Psoas muscle (tissue), 8 donors: ENCODE data around the gene SEC24D. TPM values are rescaled to one million over a fixed set of nuclear protein-coding genes. Genes with fewer than 3 reads are reported as not detected.
"Not testable (repeated sequence)": the region's sequence is repeated elsewhere in the genome, so short reads cannot be mapped to it uniquely, and the experiment has no call there.

Experiments used
- ATAC-seq, 4 donors: fragments of 200-7000 bp; cut with Tn5 transposase; one replicate each; pipeline ENCODE4 v1.9.1; 2020; ENCODE audit warnings: moderate library complexity in 3 of 4, mild to moderate bottlenecking in 2 of 4
- DNase-seq, 2 donors: peaks; one replicate each; pipeline ENCODE4 v3.0.0-alpha.2; 2020
- H3K27ac ChIP-seq: fragments of 200-600 bp; one replicate; pipeline ENCODE4 v1.8.0; 2022
- H3K27me3 ChIP-seq, 3 donors: fragments of 200-600 bp in 1 of 3; one replicate each; pipeline versions ENCODE4 v1.6.1 to v1.8.0; 2013 to 2022; ENCODE audit warnings: low read length in 2 of 3, mild to moderate bottlenecking in 2 of 3, moderate library complexity in 1 of 3; ENCODE audit not compliant: insufficient read depth in 3 of 3
- H3K36me3 ChIP-seq, 2 donors: fragments of 200-600 bp in 1 of 2; one replicate each; pipeline versions ENCODE4 v1.6.1 to v1.8.0; 2013 to 2022; ENCODE audit warnings: low read depth in 1 of 2, mild to moderate bottlenecking in 1 of 2, moderate library complexity in 1 of 2; ENCODE audit not compliant: insufficient read depth in 1 of 2
- H3K4me1 ChIP-seq: fragments of 200-600 bp; one replicate; pipeline ENCODE4 v1.8.0; 2022
- H3K4me3 ChIP-seq: fragments of 200-600 bp; one replicate; pipeline ENCODE4 v1.8.0; 2022; ENCODE audit warnings: mild to moderate bottlenecking
- H3K9me3 ChIP-seq: fragments of 200-600 bp; one replicate; pipeline ENCODE4 v1.8.0; 2022
- WGBS, 3 donors: extraction: QIAGEN DNeasy Blood & Tissue Kit; methylation state at CpG; one replicate each; pipeline versions ENCODE4 v1.1.6 to v1.1.7; 2013; 5-methylcytosine and 5-hydroxymethylcytosine counted together
- intact Hi-C, 2 donors: fragments of 100-400 bp; cut with DNase I; formaldehyde crosslinking; loops; one replicate each; pipeline versions ENCODE4 v1.11.0 to v1.14.2; 2022
- polyA plus RNA-seq, 3 donors: library from polyadenylated mRNA; stranded (reverse); fragments of 200-250 nt; gene quantifications; one replicate each; pipeline ENCODE4 v1.2.3, GENCODE V29; 2013
- total RNA-seq, 4 donors: library from RNA; stranded (reverse); fragmentation: NEBNext Ultra II Directional in 2 of 4; extraction: Animal tissue kit (Norgen Biotek cat#: 25700) in 2 of 4; gene quantifications; one replicate each; pipeline versions ENCODE4 v1.2.1 to v1.2.4, GENCODE V29; 2021 to 2023
- TF ChIP-seq, protein P1 (sequence below): fragments of 200-600 bp; IDR thresholded peaks from one replicate; pipeline ENCODE4 v1.8.0; 2022; ENCODE audit warnings: antibody characterized with exemption
- donor health status: healthy with polysubstance abuse.
- donor health status: DM: no; HTN: no; CAD: no; lungs with moderate emphysema.
- donor health status: Bipolar disorder and iron deficiency.
- donor health status: healthy.
- donor health status: DM: yes; HTN: yes; CAD: no.
- donor health status: DM: no; HTN: no; CAD: no.
- donor health status: DM: no; HTN: no; CAD: no.
- donor health status: DM: yes; HTN: yes; CAD: no.

SEC24D gene
- total and polyA plus RNA-seq, 7 donors: 2.4 to 13.7 (median 5.9) TPM

DNA sequence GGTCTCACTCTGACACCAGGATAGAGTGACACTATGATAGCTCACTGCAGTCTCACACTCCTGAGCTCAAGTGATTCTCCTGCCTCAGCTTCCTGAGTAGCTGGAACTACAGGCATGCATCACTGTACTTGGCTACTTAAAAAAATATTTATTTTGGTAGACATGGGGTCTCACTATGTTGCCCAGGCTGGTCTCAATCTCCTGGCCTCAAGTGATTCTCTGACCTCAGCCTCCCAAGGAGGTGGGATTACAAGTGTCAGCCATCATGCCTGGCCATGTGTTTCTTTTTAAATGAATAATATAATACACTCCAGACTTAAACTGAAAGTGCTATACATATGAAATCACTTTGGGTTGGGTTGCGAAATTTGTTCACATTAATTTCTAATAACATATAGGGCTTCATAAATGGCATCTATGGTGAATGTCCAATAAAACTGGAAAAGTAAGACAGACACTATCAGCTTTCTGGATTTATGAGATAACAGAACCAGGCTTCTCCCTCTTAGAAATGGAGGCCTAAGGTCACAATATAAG is 48.0 kb downstream of the SEC24D start:
- TF ChIP-seq, protein P1, sequence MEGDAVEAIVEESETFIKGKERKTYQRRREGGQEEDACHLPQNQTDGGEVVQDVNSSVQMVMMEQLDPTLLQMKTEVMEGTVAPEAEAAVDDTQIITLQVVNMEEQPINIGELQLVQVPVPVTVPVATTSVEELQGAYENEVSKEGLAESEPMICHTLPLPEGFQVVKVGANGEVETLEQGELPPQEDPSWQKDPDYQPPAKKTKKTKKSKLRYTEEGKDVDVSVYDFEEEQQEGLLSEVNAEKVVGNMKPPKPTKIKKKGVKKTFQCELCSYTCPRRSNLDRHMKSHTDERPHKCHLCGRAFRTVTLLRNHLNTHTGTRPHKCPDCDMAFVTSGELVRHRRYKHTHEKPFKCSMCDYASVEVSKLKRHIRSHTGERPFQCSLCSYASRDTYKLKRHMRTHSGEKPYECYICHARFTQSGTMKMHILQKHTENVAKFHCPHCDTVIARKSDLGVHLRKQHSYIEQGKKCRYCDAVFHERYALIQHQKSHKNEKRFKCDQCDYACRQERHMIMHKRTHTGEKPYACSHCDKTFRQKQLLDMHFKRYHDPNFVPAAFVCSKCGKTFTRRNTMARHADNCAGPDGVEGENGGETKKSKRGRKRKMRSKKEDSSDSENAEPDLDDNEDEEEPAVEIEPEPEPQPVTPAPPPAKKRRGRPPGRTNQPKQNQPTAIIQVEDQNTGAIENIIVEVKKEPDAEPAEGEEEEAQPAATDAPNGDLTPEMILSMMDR: no peak
- no peak for ATAC-seq
- intact Hi-C loops: loop anchor here in 1 of 2 donors (5.0 kb wide), 1 partner anchor 39 kb away; no protein-coding TSS in a partner anchor
- H3K9me3 ChIP-seq: no peaks in the 10 kb centered on the region
- H3K27me3 ChIP-seq: no peaks in the 10 kb centered on the region
- peaks cover 0 to 7% of the 10 kb centered on the region in 2 donors for H3K36me3 ChIP-seq
- no peak for DNase-seq
- H3K27ac ChIP-seq: no peak overlapping the region
- H3K4me1 ChIP-seq: no peaks in the 10 kb centered on the region
- 97 to 100% (median 98%) methylated on average over 1 of the region's 1 CpG for WGBS, 3 donors
- no peak overlapping the region for H3K4me3 ChIP-seq

DNA sequence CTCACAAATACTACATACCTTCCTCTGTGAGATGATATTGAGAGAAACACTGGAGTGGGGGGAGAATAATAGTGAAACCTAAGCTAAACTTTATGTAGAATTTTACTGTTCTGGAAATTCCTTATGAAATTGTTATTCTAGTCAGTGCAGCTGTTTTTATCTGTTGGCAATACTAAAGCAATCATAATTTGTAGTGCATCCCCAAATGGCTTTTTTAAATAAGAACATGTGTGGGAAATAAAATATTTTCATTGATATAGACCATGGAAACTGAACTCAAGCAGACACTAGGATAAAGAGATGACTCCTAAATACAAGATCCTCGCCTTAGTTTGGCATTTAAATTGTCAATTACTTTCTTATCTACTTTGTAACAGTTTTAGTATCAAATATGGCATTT is 51.1 kb downstream of the SEC24D start:
- Histone ChIP-seq H3K4me1 (no peaks in the 10 kb centered on the region), H3K4me3 (no peak overlapping the region), H3K27ac (no peak overlapping the region), H3K9me3 (no peaks in the 10 kb centered on the region), H3K36me3 (peaks cover 0 to 13% of the 10 kb centered on the region in 2 donors), H3K27me3 (no peaks in the 10 kb centered on the region)
- intact Hi-C loops: loop anchor here in 1 of 2 donors (5.0 kb wide), 1 partner anchor 43 kb away; no protein-coding TSS in a partner anchor
- WGBS, 3 donors: 85 to 89% (median 86%) methylated on average over 1 of the region's 1 CpG
- TF ChIP-seq, protein P1: no peak
- ATAC-seq (no peak), DNase-seq (no peak)

DNA sequence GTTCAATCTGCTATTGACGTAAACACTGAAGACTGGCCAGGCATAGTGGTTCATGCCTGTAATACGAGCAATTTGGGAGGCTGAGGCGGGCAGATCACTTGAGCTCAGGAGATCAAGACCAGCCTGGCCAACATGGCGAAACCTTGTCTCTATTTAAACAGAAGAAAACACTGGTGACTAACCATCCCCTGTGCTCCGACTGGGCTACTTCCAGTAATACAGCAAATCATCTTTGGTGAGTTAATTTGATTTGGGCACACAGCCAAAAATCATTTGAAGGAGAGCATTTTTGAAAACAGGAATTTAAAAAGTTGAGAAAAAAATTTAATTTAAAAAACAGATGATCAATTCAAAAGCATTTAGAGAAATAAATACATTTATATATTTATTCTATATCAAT is 52.0 kb downstream of the SEC24D start:
- H3K4me3 ChIP-seq: no peak overlapping the region
- ATAC-seq (peak in 1 of 4 donors; percentile 48), DNase-seq (peak; percentile 33 to 56)
- H3K9me3 ChIP-seq: no peaks in the 10 kb centered on the region
- TF ChIP-seq, protein P1: no peak
- H3K27me3 ChIP-seq: no peaks in the 10 kb centered on the region
- H3K27ac ChIP-seq: no peak overlapping the region
- H3K4me1 ChIP-seq: no peaks in the 10 kb centered on the region
- WGBS, 3 donors: 77 to 79% (median 77%) methylated on average over 5 of the region's 5 CpGs
- H3K36me3 ChIP-seq: peaks cover 0 to 8% of the 10 kb centered on the region in 2 donors
- intact Hi-C loops: no loop called here

DNA sequence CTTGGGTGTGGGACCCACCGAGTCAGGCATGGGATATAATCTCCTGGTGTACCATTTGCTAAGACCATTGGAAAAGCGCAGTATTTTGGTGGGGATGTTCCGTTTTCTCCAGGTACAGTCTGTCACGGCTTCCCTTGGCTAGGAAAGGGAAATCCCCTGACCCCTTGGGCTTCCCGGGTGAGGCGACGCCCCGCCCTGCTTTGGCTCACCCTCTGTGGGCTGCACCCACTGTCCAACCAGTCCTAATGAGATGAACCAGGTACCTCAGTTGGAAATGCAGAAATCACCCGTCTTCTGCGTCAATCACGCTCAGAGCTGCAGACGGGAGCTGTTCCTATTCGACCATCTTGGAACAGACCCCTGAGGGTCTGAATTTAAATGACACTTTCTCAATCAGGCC is 53.0 kb downstream of the SEC24D start:
- H3K27ac ChIP-seq, H3K36me3 ChIP-seq, intact Hi-C loops, H3K4me1 ChIP-seq, ATAC-seq, H3K9me3 ChIP-seq, DNase-seq, H3K4me3 ChIP-seq, H3K27me3 ChIP-seq: not testable (repeated sequence)
- WGBS, 3 donors: 97 to 100% (median 98%) methylated on average over 13 of the region's 13 CpGs

DNA sequence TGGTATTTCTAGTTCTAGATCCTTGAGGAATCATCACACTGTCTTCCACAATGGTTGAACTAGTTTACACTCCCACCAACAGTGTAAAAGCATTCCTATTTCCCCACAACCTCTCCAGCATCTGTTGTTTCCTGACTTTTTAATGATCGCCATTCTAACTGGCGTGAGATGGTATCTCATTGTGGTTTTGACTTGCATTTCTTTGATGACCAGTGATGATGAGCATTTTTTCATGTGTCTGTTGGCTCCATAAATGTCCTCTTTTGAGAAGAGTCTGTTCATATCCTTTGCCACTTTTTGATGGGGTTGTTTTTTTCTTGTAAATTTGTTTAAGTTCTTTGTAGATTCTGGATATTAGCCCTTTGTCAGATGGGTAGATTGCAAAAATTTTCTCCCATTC is 58.3 kb downstream of the SEC24D start:
- H3K4me3 ChIP-seq, H3K9me3 ChIP-seq, H3K36me3 ChIP-seq, DNase-seq, H3K27me3 ChIP-seq, ATAC-seq, H3K27ac ChIP-seq: not testable (repeated sequence)
- WGBS, 3 donors: 97 to 100% (median 100%) methylated on average over 2 of the region's 2 CpGs
- intact Hi-C loops: loop anchor here in 1 of 2 donors (10.0 kb wide), 1 partner anchor 87 kb away; no protein-coding TSS in a partner anchor
- peaks cover 11% of the 10 kb centered on the region for H3K4me1 ChIP-seq

DNA sequence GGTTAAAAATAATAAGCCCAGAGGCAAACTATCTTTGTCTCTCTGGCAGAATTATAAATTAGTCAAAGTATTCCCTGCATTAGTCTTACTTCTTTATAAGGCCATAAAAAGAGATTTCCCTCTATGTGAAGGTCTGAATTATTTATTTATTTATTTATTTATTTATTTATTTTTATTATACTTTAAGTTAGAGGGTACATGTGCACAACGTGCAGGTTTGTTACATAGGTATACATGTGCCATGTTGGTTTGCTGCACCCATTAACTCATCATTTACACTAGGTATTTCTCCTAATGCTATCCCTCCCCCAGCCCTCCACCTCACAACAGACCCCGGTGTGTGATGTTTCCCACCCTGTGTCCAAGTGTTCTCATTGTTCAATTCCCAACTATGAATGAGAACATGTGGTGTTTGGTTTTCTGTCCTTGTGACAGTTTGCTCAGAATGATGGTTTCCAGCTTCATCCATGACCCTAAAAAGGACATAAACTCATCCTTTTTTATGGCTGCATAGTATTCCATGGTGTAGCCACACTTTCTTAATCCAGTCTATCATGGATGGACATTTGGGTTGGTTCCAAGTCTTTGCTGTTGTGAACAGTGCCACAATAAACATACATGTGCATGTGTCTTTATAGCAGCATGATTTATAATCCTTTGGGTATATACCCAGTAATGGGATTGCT is 58.8 kb downstream of the SEC24D start:
- ATAC-seq, H3K36me3 ChIP-seq, H3K9me3 ChIP-seq, H3K27ac ChIP-seq, H3K4me3 ChIP-seq, H3K27me3 ChIP-seq, DNase-seq: not testable (repeated sequence)
- H3K4me1 ChIP-seq: peaks cover 16% of the 10 kb centered on the region
- 78 to 98% (median 92%) methylated on average over 2 of the region's 2 CpGs for WGBS, 3 donors
- intact Hi-C loops: loop anchor here in 1 of 2 donors (10.0 kb wide), 1 partner anchor 88 kb away; no protein-coding TSS in a partner anchor
